Ureter (tissue), 1 donor: Measurements from ENCODE around the gene NID1. TPM values are rescaled to one million over a fixed set of nuclear protein-coding genes. Genes with fewer than 3 reads are reported as not detected.
"Not testable (repeated sequence)": the region's sequence is repeated elsewhere in the genome, so short reads cannot be mapped to it uniquely, and the experiment has no call there.

Experiments used
- DNase-seq: peaks from one replicate; pipeline ENCODE4 v3.0.0-alpha.2; 2020; ENCODE audit warnings: low spot score
- total RNA-seq: library from RNA; stranded (reverse); gene quantifications from one replicate; pipeline ENCODE4 v1.2.4, GENCODE V29; 2023
- donor health status: DM: yes; HTN: yes; CAD: no.

Gene NID1
- total RNA-seq, 1 donor from 2014 or later, result 89.3 TPM

DNA sequence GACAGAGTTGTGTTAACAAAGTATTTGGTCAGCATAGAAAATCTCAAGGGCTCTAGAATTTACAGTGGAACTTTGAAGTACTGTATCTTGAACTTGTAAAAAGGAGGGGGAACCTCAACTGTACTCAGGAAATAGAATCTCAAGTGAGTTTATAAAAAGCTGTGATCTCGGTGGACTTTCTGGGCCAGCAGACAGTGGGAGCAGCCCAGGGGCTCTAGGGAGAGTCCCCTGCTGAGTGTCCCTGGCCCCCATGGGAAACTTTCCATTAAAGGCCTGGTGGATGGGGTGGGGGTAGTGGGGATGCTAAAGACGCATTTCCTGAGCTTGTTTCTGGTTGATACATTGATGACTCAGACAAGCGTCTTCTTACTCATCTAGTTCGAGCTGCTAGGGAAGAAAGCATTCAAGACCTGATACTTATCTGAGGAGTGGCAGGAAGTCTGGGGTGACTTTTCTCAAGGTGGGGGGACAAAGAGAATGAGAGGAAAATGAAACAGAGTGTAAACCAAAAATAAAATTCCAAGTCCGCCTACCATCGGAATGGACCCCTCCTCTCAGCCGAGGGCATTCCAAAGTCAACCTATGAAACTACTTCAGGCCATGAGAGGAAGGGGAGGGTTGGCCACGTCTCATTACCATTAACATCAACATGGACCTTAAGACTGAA is 65.5 kb downstream of the NID1 start:
- no peak for DNase-seq

DNA sequence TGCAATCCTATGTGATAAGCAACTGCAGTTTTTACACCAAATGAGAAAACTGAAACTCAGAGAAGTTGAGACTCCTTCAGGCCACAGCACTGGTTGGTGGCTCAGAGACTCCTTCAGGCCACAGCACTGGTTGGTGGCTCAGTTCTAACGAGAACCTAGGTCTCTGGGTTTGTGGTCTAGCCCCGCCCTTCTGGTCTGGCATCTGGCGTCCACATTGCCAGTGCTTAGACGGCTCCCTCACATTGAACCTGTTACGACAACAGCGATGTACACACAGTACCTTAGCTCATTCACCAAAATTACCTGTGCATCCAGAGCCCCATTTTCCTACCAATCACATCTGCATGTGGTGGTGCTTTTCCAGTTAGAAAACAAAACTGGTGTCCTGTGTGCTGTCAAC is 66.1 kb downstream of the NID1 start:
- DNase-seq, result no peak

DNA sequence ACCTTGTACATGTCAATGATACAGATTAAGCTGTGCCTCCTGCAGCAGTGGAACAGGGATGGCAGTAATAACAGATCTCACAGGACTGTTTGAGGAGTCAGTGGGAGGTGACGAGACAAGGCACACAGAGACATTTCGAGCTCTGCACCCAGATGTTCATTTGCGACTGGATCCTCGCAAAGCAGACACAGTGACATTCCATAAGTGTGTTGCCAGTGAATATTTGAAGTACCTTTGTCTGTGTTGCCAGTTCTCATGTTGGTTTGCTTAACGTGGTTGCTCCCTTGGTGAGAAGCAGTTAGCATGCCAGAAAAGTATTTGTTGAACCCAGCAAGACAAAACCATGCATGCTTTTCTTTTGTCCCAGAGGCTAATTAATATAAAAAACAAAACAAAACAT is 67.0 kb downstream of the NID1 start:
- no peak for DNase-seq

DNA sequence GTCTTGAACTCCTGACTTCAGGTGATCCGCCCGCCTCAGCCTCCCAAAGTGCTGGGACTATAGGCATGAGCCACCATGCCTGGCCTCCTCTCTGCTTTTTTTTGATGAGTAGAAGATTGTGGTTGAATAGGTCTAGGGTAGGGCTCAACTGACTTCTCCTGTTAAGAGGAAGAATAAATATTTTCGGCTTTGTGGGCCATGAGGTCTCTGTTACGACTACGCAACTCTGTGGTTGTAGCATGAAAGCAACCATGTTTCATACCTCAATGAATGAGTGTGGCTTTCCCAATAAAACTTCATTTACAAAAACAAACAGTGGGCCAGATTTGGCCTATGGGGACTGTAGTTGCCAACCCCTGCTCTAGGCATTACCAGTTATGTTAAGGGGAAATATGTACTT is 67.8 kb downstream of the NID1 start:
- DNase-seq, result no peak

DNA sequence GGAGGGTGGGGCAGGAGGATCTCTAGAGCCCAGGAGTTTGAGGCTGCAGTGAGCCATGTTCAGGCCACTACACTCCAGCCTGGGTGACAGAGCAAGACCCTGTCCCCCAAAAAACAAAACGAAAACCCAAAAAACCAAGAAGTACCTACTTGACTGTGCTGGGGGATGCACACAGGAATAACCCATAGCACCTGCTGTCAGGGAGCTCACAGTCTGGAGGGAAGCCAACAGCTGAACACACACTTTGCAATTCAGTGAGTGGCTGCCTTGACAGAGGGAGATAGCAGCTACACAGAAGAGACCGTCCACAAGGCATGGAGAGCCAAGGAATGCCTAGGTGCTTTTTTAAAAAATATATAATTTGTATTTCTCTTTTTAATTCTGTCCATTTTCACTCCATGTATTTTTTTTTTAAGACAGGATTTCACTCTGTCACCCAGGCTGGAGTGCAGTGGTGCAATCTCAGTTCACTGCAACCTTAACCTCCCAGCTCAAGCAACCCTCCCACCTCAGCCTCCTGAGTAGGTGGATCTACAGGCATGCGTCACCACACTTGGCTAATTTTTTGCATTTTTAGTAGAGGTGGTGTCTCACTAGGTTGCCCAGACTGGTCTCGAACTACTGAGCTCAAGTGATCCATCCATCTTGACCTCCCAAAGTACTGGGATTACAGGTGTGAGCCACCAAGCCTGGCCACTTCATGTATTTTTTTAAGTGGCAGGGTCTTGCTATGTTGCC is 68.7 kb downstream of the NID1 start:
- DNase-seq, result no peak

DNA sequence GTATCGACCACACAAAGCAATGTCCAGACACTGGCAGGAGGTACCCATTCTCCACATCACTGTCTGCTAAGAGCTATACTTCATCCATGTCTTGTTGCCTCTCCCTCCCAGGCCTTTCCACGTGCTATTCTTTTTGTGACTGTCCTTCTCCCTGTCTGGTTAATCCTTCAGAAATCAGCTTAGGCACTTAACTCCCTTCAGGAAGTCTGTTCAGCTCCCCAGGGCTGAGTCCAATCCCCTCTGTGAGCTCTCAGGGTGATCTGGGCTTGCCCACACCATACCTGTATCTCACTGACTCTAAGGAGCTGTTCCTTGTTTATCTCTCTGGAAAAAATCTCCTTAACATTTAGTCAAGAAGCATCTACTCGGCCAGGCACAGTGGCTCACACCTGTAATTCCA is 69.4 kb downstream of the NID1 start:
- no peak for DNase-seq

DNA sequence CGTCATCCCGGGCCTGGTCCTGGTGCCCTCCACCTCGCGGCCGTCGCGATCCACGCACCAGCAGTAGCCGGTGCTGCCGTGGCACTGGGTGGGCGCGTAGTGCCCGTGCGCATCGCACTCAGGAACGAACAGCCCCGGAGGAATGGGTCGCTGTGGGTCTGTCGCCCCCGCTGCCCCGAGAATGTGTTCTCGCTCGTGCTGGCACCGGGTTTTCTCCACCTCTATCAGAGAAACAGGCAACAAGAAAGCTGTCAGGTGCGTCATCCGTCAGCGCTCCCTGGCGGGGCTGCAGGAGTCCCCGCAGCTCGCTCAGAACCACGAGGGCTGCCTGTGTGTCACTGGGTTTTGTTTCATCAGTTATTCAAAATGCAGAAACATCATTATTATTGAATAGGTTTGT is 71.2 kb downstream of the NID1 start:
- DNase-seq, result no peak

DNA sequence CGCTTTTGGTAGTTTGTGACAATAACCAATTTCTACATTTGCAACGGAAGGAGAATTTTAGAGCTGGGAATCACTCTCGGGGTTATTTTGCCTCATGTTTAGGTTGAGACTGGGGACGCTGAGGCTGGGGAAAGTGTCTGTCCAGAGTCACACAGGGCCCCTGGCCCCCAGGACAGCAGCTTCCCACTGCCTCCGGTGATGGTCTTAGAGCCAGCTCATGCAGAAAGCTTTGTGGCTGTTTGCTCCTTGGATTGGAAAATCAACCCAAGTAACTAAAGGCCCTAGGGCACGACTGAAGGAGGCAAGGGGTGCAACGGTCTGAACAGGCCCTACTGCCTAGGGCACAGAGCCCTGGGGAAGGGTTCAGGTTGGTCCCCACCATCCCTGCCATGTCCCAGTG is 72.0 kb downstream of the NID1 start:
- no peak for DNase-seq

DNA sequence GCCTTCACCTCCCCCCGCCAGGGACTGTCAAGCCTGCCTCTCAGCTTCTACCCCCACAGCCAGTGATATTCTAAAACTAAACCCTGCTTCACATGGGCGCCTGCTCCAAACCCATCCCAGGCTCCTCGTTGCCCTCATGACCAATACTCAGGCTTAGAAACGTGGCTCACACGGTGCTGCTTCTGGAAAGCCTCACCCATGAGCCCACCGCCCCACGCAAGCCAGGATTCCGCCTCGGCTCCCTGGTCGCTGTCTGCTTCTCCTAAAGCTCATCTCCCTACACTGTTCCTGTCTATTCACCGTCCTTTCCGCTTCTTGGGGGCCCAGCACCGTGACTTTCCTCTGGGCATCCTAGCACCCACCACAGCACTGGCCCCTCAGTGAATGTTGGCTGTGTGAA is 72.5 kb downstream of the NID1 start:
- DNase-seq, result no peak

DNA sequence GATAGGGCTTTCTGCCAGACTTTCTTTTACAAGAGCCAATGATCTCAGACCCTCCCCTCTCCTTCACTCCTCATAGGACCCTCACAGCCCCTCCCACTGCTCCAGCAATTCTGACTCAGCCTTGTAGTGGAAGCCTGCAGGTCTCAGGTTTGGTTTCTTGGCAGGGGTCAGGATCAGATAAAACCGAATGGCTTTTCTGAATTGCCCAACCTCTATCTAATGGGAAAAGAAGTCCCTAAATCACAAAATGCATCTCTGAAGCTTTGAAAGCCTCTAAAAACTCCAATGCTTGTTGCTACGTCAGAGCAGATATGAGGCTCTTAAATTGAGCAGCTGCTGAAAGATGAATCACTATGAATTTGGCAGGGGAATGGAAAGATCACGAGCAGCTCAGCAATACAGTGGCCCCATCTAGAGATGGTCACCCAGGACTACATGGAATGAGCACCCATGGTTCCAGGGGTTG is 74.5 kb downstream of the NID1 start:
- peak; percentile 42 for DNase-seq

DNA sequence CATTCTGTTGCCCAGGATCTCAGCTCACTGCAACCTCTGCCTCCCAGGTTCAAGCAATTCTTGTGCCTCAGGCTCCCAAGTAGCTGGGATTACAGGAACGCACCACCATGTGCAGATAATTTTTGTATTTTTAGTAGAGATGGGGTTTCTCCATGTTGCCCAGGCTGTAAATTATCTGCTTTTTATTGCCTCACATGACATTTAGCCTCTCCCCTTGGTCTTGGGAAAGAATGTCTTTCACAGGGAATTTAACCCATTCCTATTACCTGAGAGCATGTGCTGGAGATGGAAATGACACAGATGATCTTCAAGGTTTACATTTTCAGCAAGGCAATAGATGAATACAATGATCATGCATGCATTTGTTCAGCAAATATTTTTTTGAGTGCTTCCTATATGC is 75.8 kb downstream of the NID1 start:
- no peak for DNase-seq

DNA sequence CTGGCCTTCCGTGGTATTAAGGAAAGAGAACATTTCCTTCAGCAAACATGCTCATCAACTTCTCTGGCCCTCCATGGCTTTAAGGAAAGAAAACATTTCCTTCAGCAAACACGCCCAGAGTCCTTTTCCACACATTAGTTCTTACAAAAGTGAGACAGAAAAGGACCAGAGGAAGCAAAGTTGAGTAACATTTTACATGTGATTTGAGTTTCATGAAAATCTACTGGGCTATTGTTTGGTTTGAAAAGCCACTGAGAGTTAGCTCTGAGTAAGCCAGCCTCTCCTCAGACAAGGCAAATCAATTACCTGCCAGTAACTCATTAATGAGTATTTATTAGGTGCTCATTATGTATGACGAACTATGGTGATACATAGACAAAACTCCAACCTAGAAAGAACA is 78.0 kb downstream of the NID1 start:
- no peak for DNase-seq

DNA sequence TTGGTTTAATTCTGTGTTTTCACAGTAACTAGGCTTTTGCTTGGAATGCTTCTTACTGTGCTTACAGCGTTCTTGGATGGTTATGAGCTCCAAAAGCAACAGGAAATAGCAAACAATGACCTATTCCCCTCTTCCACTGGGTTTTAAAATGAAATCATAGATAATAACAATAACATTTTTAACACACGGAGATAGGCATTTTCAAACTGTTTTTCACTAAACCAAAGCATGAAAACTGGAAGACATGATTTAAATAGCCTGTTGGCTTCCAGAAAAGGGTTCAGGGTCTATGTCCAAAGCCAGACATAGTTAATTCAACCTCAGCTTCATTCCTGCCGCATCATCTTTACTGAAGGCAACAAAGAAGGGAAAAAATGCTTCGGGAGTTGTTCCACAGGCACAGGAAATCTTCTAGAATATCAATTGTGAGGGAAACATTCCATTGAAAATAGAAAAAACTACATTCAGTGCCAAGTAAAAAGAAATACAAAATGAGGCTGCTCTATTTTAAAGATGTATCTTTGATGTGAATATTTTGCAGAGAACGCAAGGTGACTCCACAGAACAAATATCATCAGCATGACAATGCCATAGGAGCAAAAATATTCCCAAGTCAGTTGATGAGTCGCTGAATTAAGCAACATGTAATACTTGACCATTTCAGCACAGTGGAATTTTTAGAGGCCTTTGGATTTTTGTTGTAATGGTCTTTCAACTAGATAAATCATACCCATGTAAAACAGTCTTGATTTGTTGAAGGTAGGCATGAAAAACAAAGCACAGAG is 80.7 kb downstream of the NID1 start:
- no peak for DNase-seq

DNA sequence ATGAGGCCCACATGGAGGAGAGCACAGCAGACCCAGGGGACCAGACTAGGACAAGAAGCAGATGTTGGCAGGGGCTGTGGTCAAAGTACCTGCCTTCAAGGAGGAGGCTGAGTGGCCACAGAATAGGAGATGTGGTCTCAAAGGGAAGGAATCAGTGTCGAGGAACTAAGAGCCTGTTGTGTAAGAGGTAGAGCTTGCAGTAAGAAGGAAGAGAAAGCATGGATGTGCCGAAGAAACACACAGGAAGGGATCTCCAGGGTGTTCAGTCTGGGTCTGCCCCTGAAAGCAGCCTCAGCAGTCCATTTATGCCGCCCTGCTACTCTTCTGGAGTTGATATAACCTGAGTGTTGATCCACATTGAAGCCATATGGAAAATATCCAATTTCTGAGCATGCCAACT is 83.9 kb downstream of the NID1 start:
- DNase-seq, result no peak

DNA sequence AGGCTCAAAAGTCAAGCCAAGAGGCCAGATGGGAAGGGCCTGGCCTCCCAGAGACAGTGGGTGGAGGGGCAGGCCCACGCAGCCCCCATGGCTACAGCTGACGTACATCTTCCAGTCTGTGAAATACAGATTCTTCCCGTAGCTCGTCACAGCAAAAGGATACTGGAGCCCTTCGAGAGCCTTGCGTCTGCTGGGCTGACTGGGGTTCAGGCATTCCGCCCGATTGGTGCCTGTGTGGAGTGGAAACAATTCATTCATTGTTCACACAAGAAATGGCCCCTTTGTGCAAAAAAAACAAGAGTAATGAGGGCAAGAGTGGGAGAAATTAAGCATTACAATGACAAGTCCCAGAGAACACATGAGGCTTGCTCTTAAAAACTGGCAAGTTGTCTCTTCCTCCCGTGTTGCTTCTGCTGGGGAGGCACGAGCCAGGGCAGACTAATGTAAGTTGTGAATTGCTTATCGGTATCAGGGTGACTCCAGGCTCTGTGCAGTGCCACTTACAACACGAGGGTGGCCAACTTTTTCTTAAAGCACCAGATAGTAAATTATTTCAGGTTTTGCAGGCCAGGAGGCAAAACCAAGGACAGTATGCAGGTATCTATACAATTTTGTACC is 85.1 kb downstream of the NID1 start:
- DNase-seq, result peak; percentile 40

DNA sequence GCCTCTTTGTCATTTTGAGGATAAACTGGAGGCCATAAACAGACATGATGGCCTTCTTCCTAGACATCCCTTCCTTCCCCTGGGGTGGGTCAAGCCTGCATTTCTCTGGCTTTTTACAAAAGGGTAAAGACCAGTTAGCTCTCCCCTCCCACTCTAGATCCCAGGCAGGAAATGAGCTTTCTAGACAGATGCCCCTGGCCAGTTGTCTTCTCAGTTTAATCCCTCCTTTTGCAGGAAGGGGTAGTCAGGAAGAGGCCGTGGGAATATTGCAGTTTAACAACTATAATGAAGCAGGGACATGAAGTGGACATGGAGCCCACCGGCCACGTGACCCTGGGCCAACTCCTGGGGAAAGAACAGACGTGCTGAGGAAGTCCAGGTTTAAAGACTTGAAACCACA is 85.7 kb downstream of the NID1 start:
- no peak for DNase-seq

DNA sequence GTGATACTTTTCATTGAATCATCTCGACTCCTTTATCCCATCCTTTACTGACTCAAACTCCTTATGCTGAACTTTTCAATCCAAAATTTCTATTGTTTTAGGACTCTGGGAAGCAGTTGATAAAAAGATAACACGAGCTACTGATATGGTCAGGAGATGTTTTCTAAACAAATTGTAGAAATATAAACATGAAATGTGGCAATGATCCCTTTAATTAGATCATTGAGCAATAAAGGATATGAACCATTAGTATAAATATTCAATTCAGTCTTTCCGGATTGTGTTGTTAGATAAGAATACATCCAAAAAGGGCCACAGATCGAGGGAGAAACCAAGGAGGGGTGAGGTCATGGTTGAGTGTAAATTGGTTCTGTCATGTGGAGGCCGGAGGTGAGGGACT is 88.4 kb downstream of the NID1 start:
- peak; percentile 36 for DNase-seq

DNA sequence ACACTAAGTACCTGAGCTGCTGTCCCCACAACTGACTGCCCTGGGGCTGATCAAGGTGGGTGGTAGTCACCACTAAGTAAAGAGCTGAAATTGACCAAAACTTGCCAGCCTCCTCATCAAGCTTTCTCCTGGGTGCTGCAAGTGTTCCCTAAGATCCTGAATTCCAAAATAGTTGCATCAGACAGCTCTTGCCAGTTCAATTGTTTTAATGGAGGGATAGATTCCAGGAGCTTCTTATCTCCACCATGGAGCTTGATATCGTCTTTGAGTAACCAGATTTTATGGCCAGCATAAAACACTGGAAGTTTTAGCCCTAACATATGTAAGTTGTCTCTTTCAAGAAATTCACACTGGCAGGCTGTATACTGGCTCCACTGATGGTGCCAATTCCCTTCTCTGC is 90.3 kb downstream of the NID1 start:
- no peak for DNase-seq

DNA sequence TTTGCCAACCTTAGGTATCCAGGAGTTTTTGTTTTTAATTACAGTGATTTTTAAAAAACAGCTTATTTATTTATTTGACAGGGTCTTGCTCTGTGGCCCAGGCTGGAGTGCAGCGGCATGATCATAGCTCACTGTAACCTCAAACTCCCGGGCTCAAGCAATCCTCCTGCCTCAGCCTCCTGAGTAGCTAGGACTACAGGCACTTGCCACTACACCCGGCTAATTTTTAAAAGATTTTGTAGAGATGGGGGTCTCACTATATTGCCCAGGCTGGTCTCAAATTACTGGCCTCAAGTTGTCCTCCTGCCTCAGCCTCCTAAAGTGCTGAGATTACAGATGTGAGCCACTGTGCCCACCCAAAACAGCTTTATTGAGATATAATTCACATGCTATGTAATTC is 92.2 kb downstream of the NID1 start:
- not testable (repeated sequence) for DNase-seq

DNA sequence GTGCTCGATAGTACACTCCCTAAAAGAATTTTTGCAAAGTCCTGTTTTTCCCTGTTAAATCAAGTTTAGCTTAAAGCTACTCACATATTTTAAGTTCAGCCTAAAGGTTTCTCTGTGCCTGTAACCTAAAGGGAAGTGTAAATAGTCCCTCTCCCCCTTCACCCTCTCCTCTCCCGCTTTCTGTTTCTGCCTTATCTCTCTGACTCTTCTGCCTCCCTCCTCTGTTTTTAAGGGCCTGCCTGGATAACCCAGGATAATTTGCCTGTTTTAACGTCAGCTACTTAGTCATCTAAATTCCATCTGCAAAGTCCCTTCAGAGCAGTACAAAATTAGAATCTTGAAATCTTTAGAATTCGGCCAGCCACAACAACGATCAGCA is 92.6 kb downstream of the NID1 start:
- DNase-seq, result no peak

DNA sequence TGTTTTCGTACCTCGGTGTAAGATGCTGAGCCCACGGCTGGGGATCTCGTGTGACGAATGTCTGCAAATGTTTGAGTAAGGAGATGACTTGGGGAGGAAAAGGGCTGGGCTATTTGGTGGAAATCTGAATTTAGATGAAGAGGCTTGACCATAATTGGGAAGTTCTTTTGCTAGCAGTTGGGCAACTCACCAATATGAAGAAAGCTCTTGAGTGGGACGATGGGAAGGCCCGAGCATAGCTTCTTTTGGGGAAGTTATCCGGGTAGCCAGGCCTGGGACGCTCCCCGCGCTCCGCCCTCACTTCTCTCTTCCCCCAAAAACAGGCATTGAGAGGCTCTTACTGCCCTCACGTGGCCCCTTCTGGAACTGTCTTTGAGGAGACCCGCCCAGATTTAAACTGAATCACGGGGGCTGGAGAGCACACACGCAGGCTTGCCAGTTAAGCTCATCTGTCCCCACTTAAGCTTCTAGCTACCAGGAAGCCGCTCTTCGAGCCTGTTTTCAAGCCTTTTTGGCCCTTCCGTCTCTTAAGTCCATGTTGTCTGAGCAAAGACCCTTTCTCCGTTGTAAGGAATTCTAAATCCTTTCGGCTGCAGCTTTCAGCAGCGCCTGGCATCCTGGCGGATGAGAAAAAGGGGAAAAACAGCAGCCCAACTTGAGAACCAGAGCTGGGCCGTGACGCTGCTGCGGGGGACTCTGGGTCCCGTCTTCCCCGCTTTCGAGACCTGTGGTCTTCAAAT is 93.1 kb downstream of the NID1 start:
- peak; percentile 95 for DNase-seq

DNA sequence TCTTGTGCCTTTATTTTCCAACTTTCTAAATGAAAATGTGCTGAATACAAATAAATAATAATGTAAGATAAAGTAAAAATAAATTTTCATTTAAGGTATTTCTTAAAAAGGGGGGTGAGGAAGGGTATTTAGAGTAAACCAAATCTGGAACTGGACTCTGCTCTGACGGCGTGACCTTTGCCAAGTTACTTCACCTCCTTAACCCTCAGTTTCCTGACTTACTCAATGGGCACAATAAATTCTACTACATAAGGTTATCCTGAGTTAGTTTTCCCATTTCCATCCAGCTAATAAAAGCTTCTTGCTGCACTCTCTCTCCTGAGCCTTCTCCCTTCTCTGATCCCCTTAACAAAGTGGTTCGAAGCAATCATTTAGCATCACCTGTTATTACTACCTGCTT is 93.9 kb downstream of the NID1 start:
- DNase-seq, result no peak
